Lung (tissue), 12 donors: ENCODE results near the gene NOSTRIN. TPM values are rescaled to one million over a fixed set of nuclear protein-coding genes. Genes with fewer than 3 reads are reported as not detected.

Experiments used
- ATAC-seq: fragments of 200-7000 bp; cut with Tn5 transposase; one replicate; pipeline ENCODE4 v1.9.1; 2020; ENCODE audit warnings: moderate number of reproducible peaks; ENCODE audit not compliant: insufficient read depth, low FRiP score
- DNase-seq, 3 donors: peaks; one replicate each; pipeline ENCODE4 v3.0.0-alpha.2; 2013 to 2017
- H3K27ac ChIP-seq, 2 donors: one replicate each; pipeline ENCODE4 v1.5.1; 2013; ENCODE audit warnings: mild to moderate bottlenecking in 2 of 2, moderate library complexity in 2 of 2, control low read depth in 1 of 2, inconsistent platforms in 1 of 2, low read depth in 1 of 2, low read length in 1 of 2
- H3K27me3 ChIP-seq, 3 donors: one replicate each; pipeline ENCODE4 v1.5.1; 2013; ENCODE audit warnings: low read length in 2 of 3; ENCODE audit not compliant: control insufficient read depth in 3 of 3, insufficient read depth in 3 of 3
- H3K36me3 ChIP-seq, 4 donors: one replicate each; pipeline ENCODE4 v1.5.1; 2013; ENCODE audit warnings: low read length in 4 of 4, mild to moderate bottlenecking in 1 of 4, moderate library complexity in 1 of 4; ENCODE audit not compliant: control insufficient read depth in 4 of 4, insufficient read depth in 4 of 4
- H3K4me1 ChIP-seq, 5 donors: one replicate each; pipeline ENCODE4 v1.5.1; 2013; ENCODE audit warnings: low read length in 5 of 5, mild to moderate bottlenecking in 2 of 5, moderate library complexity in 1 of 5; ENCODE audit not compliant: control insufficient read depth in 5 of 5, insufficient read depth in 5 of 5
- H3K4me3 ChIP-seq: one replicate; pipeline ENCODE4 v1.5.1; 2013; ENCODE audit warnings: mild to moderate bottlenecking, control low read depth, moderate library complexity
- H3K9ac ChIP-seq, 2 donors: one replicate each; pipeline ENCODE4 v1.5.1; 2013; ENCODE audit warnings: low read length in 2 of 2, control low read depth in 1 of 2; ENCODE audit not compliant: insufficient read depth in 1 of 2
- H3K9me3 ChIP-seq, 4 donors: one replicate each; pipeline ENCODE4 v1.5.1; 2013; ENCODE audit warnings: low read length in 3 of 4, mild to moderate bottlenecking in 1 of 4, moderate library complexity in 1 of 4; ENCODE audit not compliant: control insufficient read depth in 4 of 4, insufficient read depth in 3 of 4
- CTCF ChIP-seq: IDR thresholded peaks from 2 replicates; pipeline ENCODE4 v1.5.1; 2012; ENCODE audit warnings: mild to moderate bottlenecking; ENCODE audit errors: control extremely low read depth, extremely low read depth
- WGBS, 2 donors: extraction: QIAGEN DNeasy Blood & Tissue Kit; methylation state at CpG; one replicate each; pipeline ENCODE4 v1.1.7; 2013; 5-methylcytosine and 5-hydroxymethylcytosine counted together
- polyA plus RNA-seq, 2 donors: library from polyadenylated mRNA; stranded (reverse); fragments of 200-250 nt; gene quantifications; one replicate each; pipeline ENCODE4 v1.2.1, GENCODE V29; 2013
- total RNA-seq, 2 donors: library from RNA; depleted of rRNA in 1 of 2; stranded (reverse); fragments of >200 nt in 1 of 2; gene quantifications; one replicate each; pipeline ENCODE4 v1.2.1, GENCODE V29; 2014 to 2021
- donor health status: control.
- donor health status: control.
- donor health status: Bipolar disorder and iron deficiency.
- donor health status: healthy.
- donor health status: DM: yes; HTN: yes; CAD: no.

The NOSTRIN gene
- total and polyA plus RNA-seq, 4 donors: 15.5 to 57.5 (median 33.7) TPM

DNA sequence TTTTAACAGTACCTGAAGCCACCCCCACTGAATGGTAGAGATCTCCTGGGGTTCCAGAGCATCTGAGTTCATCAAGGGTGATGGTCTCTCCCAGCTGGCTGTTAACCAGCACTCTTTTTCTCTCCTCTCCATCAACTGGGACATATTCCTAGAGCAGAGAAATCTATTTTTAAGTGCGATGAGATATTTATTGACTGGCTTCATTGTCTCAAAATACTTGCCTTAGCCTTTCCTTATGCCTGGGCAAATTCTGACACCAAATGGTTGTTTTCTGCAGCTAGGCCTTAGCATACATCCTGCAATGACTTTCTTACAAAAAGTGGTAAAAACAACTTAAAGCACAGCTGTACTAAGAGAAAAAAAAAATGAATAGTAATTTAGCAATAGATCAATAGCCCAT, 19.6 kb downstream of the NOSTRIN start:
- no peak for DNase-seq
- WGBS, 2 donors: 96 to 97% methylated on average over 1 of the region's 1 CpG
- H3K9me3 ChIP-seq: peaks cover 0 to 2% (median 0%) of the 10 kb centered on the region in 4 donors
- no peak overlapping the region for H3K9ac ChIP-seq
- no peak overlapping the region for H3K4me3 ChIP-seq
- H3K36me3 ChIP-seq: peaks cover 0 to 8% (median under 1%) of the 10 kb centered on the region in 4 donors
- peaks cover 0 to 7% (median 0%) of the 10 kb centered on the region in 5 donors for H3K4me1 ChIP-seq
- H3K27me3 ChIP-seq: no peaks in the 10 kb centered on the region
- ATAC-seq: no peak
- no peak for TF ChIP-seq CTCF
- no peak overlapping the region for H3K27ac ChIP-seq

GRCh38 chr2:168825126-168825525, 22.7 kb downstream of the NOSTRIN start:
- no peak overlapping the region for H3K27ac ChIP-seq
- H3K4me1 ChIP-seq: peaks cover 0 to 1% (median 0%) of the 10 kb centered on the region in 5 donors
- H3K36me3 ChIP-seq: peaks cover 0 to 2% (median 1%) of the 10 kb centered on the region in 4 donors
- ATAC-seq (no peak), DNase-seq (no peak)
- no peak for TF ChIP-seq CTCF
- no peaks in the 10 kb centered on the region for H3K9me3 ChIP-seq
- no peak overlapping the region for H3K4me3 ChIP-seq
- no peak overlapping the region for H3K9ac ChIP-seq
- no peaks in the 10 kb centered on the region for H3K27me3 ChIP-seq

DNA sequence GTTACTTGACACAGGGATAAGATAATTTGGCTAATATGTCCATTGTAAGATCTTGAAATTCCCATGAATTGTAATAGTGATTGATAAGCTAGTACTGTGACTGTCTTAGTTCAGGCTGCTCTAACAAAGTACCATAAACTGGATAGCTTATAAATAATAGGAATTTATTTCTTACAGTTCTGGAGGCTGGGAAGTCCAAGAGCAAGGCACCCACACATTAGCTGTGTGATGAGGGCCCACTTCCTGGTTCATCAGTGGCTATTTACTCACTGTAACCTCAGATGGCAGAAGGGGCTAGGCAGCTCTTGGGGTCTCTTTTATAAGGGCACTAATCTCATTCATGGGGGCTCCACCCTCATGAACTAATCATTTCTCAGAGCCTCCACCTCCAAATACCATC, 28.5 kb downstream of the NOSTRIN start:
- Histone ChIP-seq H3K9me3 (no peaks in the 10 kb centered on the region), H3K36me3 (peaks cover 0 to 4% (median 1%) of the 10 kb centered on the region in 4 donors), H3K27ac (no peak overlapping the region), H3K4me1 (no peaks in the 10 kb centered on the region), H3K27me3 (no peaks in the 10 kb centered on the region), H3K9ac (no peak overlapping the region), H3K4me3 (no peak overlapping the region)
- no peak for TF ChIP-seq CTCF
- DNase-seq (no peak), ATAC-seq (no peak)

DNA sequence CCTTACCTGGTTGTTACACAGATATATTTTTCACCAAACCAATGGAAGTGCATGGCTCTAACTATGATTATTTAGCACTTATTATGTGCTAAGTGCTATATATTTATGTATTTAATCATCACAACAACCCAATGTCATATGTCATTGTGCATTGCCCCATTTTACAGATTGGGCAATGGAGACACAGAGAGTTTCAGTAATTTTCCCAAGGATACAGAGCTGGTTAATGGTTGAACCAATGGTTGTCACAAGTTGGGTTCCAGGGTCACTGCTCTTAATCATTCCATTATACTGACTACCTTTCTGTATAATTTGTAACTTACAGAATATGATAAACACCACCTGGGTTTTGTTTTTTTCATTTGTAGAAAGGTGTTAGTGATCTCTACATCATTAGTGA, 29.2 kb downstream of the NOSTRIN start:
- no peak for DNase-seq
- no peak for ATAC-seq
- H3K4me1 ChIP-seq: no peaks in the 10 kb centered on the region
- no peak overlapping the region for H3K27ac ChIP-seq
- TF ChIP-seq CTCF: no peak
- no peaks in the 10 kb centered on the region for H3K27me3 ChIP-seq
- H3K36me3 ChIP-seq: peaks cover 0 to 8% (median 1%) of the 10 kb centered on the region in 4 donors
- no peak overlapping the region for H3K9ac ChIP-seq
- H3K4me3 ChIP-seq: no peak overlapping the region
- no peaks in the 10 kb centered on the region for H3K9me3 ChIP-seq
